Smooth muscle cell (in vitro differentiated cells): ENCODE results near the gene CLHC1. TPM values are rescaled to one million over a fixed set of nuclear protein-coding genes. Genes with fewer than 3 reads are reported as not detected.
"Not testable (repeated sequence)": the region's sequence is repeated elsewhere in the genome, so short reads cannot be mapped to it uniquely, and the experiment has no call there.

Experiments
- DNase-seq: peaks from one replicate; lab custom pipeline; 2025; ENCODE audit not compliant: unreplicated experiment; lab: John Stamatoyannopoulos, UW
- H2AFZ ChIP-seq: fragments of 200-600 bp; sonication (generic); 2 replicates; pipeline ENCODE4 v1.6.0; 2016; ENCODE audit warnings: antibody characterized with exemption, low read depth, mild to moderate bottlenecking
- H3F3A ChIP-seq: fragments of 200-600 bp; sonication (generic); 2 replicates; pipeline ENCODE4 v1.6.0; 2017; ENCODE audit warnings: antibody characterized with exemption, low read depth
- H3K27ac ChIP-seq: fragments of 200-600 bp; sonication (generic); 2 replicates; pipeline ENCODE4 v1.5.1; 2016; ENCODE audit warnings: low read depth, mild to moderate bottlenecking
- H3K27me3 ChIP-seq: fragments of 200-600 bp; sonication (generic); 2 replicates; pipeline ENCODE4 v1.6.1; 2016; ENCODE audit warnings: low read depth, mild to moderate bottlenecking
- H3K36me3 ChIP-seq: fragments of 200-600 bp; sonication (generic); 2 replicates; pipeline ENCODE4 v1.5.1; 2016; ENCODE audit warnings: low read depth
- H3K4me1 ChIP-seq: fragments of 200-600 bp; sonication (generic); 2 replicates; pipeline ENCODE4 v1.5.1; 2016; ENCODE audit warnings: low read depth
- H3K4me2 ChIP-seq: fragments of 200-600 bp; sonication (generic); 2 replicates; pipeline ENCODE4 v1.6.0; 2016; ENCODE audit warnings: mild to moderate bottlenecking
- H3K4me3 ChIP-seq: fragments of 200-600 bp; sonication (generic); 2 replicates; pipeline ENCODE4 v1.5.1; 2016; ENCODE audit warnings: mild to moderate bottlenecking
- H3K79me2 ChIP-seq: fragments of 200-600 bp; sonication (generic); 2 replicates; pipeline ENCODE4 v1.6.0; 2016; ENCODE audit warnings: low read depth, mild to moderate bottlenecking
- H3K9ac ChIP-seq: fragments of 200-600 bp; sonication (generic); 2 replicates; pipeline ENCODE4 v1.6.0; 2016; ENCODE audit warnings: low read depth
- H3K9me3 ChIP-seq: fragments of 200-600 bp; sonication (generic); replicated peaks from 2 replicates; pipeline ENCODE4 v1.5.1; 2016; ENCODE audit warnings: low read depth
- H4K20me1 ChIP-seq: fragments of 200-600 bp; sonication (generic); 2 replicates; pipeline ENCODE4 v1.6.0; 2016; ENCODE audit warnings: low read depth
- WGBS: methylation state at CpG from one replicate; pipeline ENCODE4 v1.1.7; 2016; ENCODE audit warnings: low lambda C conversion rate; 5-methylcytosine and 5-hydroxymethylcytosine counted together
- polyA plus RNA-seq: library from polyadenylated mRNA; unstranded; fragments of >200 nt; fragmentation: Nextera tagmentation; extraction: Ambion mirVana; gene quantifications from 2 replicates; pipeline ENCODE4 v1.2.1, GENCODE V29; 2016
- total RNA-seq: library from RNA; depleted of rRNA; stranded (reverse); fragments of >200 nt; gene quantifications from 2 replicates; pipeline ENCODE4 v1.2.3, GENCODE V29; 2014
- TF ChIP-seq, protein P1 (sequence below): fragments of 200-600 bp; sonication (generic); IDR thresholded peaks from 2 replicates; pipeline ENCODE4 v1.5.1; 2017; ENCODE audit warnings: borderline replicate concordance, mild to moderate bottlenecking, antibody characterized with exemption; ENCODE audit not compliant: insufficient read depth, poor library complexity, severe bottlenecking

The CLHC1 gene
- total and polyA plus RNA-seq, 2 experiments from 2014 or later: 10.0 to 14.4 TPM

- H3K27me3 ChIP-seq: no peaks in the 10 kb centered on the region
- no peak overlapping the region for H2AFZ ChIP-seq
- peaks cover 14% of the 10 kb centered on the region for H3K4me1 ChIP-seq
- TF ChIP-seq, protein P1, sequence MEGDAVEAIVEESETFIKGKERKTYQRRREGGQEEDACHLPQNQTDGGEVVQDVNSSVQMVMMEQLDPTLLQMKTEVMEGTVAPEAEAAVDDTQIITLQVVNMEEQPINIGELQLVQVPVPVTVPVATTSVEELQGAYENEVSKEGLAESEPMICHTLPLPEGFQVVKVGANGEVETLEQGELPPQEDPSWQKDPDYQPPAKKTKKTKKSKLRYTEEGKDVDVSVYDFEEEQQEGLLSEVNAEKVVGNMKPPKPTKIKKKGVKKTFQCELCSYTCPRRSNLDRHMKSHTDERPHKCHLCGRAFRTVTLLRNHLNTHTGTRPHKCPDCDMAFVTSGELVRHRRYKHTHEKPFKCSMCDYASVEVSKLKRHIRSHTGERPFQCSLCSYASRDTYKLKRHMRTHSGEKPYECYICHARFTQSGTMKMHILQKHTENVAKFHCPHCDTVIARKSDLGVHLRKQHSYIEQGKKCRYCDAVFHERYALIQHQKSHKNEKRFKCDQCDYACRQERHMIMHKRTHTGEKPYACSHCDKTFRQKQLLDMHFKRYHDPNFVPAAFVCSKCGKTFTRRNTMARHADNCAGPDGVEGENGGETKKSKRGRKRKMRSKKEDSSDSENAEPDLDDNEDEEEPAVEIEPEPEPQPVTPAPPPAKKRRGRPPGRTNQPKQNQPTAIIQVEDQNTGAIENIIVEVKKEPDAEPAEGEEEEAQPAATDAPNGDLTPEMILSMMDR: no peak
- 90% methylated on average over 3 of the region's 3 CpGs for WGBS
- no peaks in the 10 kb centered on the region for H3K79me2 ChIP-seq
- no peak overlapping the region for H3K27ac ChIP-seq
- no peaks in the 10 kb centered on the region for H3F3A ChIP-seq
- no peak overlapping the region for H3K9ac ChIP-seq
- no peak for DNase-seq
- no peak overlapping the region for H3K4me2 ChIP-seq
- no peaks in the 10 kb centered on the region for H3K9me3 ChIP-seq
- H3K36me3 ChIP-seq: no peaks in the 10 kb centered on the region
- H4K20me1 ChIP-seq: no peaks in the 10 kb centered on the region
- H3K4me3 ChIP-seq: no peak overlapping the region
Measured at GRCh38 chr2:55277310-55277709, 45.2 kb upstream of the CLHC1 start.

- not testable (repeated sequence) for DNase-seq, H3K79me2 ChIP-seq, H3K27ac ChIP-seq, H2AFZ ChIP-seq, H3F3A ChIP-seq, H3K4me2 ChIP-seq, H3K9ac ChIP-seq, H3K27me3 ChIP-seq, H3K4me3 ChIP-seq, H3K36me3 ChIP-seq, H3K4me1 ChIP-seq, H4K20me1 ChIP-seq, H3K9me3 ChIP-seq
- 100% methylated on average over 2 of the region's 2 CpGs for WGBS
Measured at GRCh38 chr2:55274346-55274745, 42.3 kb upstream of the CLHC1 start.

DNA sequence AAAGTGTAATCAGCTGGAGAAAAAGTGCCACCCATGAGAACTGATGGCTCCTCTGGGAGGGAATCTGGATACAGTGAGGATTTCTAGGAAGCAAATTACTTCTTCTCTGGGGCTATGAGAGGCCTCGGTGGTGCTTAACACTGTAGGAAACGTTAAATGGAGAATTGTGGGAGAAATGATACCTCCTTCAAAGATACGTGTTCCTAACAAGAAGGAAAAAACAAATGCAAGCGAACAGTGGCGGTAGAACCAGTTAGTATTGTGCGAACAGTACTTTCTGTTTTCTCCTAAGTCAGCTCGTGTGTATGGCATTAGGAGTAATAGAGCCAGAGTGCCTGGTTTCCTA lies 37.5 kb upstream of the CLHC1 start:
- no peaks in the 10 kb centered on the region for H4K20me1 ChIP-seq
- peaks cover 7% of the 10 kb centered on the region for H3K4me1 ChIP-seq
- 76% methylated on average over 7 of the region's 7 CpGs for WGBS
- no peaks in the 10 kb centered on the region for H3F3A ChIP-seq
- peak overlapping the region; percentile 57 for H3K27ac ChIP-seq
- peak overlapping the region; percentile 87 for H3K4me2 ChIP-seq
- H3K9ac ChIP-seq: peak overlapping the region; percentile 38
- TF ChIP-seq, protein P1: no peak
- peak overlapping the region; percentile 76 for H3K4me3 ChIP-seq
- H3K79me2 ChIP-seq: no peaks in the 10 kb centered on the region
- H3K9me3 ChIP-seq: no peaks in the 10 kb centered on the region
- no peaks in the 10 kb centered on the region for H3K27me3 ChIP-seq
- H2AFZ ChIP-seq: peak overlapping the region; percentile 64
- H3K36me3 ChIP-seq: no peaks in the 10 kb centered on the region
- DNase-seq: no peak

DNA sequence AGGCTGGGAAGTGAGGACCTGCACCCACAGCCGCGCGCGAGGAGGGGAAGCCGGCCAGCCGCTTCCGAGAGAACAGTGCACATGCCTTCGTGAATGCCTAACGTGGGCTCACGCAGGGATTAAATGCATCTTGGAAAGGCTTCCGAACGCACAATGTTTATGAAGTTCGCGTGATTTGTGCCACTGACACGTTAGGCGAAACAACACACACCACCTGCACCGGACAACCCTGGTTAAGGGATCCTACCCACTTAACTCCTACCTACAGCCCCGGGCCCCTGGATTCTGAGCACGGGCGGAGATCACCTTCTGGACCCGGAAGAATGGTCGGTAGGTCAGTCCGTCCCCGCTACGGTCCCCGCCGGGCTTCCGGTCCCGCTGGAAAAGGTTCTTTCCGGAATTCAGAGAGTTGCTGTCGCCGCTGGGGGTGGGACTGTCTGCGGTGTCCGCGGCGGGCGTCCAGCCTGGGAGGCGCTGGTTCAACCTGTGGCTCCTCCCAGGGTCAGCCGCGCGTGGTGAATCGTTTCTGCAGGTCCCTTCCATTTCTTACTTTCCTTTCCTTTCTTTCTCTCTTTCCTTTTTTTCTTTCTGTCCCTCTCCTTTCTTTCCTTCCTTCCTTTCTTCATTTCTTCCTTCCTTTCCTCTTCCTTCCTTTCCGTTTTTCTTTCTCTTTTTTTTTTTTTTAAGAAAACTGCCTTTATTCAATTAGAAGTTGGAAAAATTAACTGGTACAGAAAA lies 37.0 kb upstream of the CLHC1 start, which contains the start of gene MTIF2:
MTIF2 (minus strand) TSS at position 325 of the 738 bp plus-strand sequence. CDS start 5,373 bp downstream, outside the sequence.
- peak within 1 kb of the TSS; percentile 80 for H3K9ac ChIP-seq
- no peaks in the 10 kb centered on the region for H4K20me1 ChIP-seq
- H2AFZ ChIP-seq: peak within 1 kb of the TSS; percentile 77
- H3F3A ChIP-seq: no peaks in the 10 kb centered on the region
- 1% methylated on average over 43 of the region's 43 CpGs for WGBS
- no peaks in the 10 kb centered on the region for H3K79me2 ChIP-seq
- peak within 1 kb of the TSS; percentile 87 for H3K4me2 ChIP-seq
- H3K9me3 ChIP-seq: no peaks in the 10 kb centered on the region
- TF ChIP-seq, protein P1: no peak
- H3K27me3 ChIP-seq: no peaks in the 10 kb centered on the region
- peak within 1 kb of the TSS; percentile 57 for H3K27ac ChIP-seq
- H3K36me3 ChIP-seq: no peaks in the 10 kb centered on the region
- DNase-seq: peak; percentile 70
- H3K4me1 ChIP-seq: peaks cover 7% of the 10 kb centered on the region
- H3K4me3 ChIP-seq: peak within 1 kb of the TSS; percentile 76
